IMR-90 (cell line): Measurements from ENCODE around the gene HS6ST2. TPM values are rescaled to one million over a fixed set of nuclear protein-coding genes. Genes with fewer than 3 reads are reported as not detected.

Source experiments
- ATAC-seq: fragments of 200-7000 bp; cut with Tn5 transposase; 2 replicates; pipeline ENCODE4 v1.9.1; 2020; ENCODE audit warnings: low read depth, mild to moderate bottlenecking, moderate library complexity
- BruUV-seq: library from RNA; stranded (reverse); fragments of 400-500 nt; replicated peaks from 2 replicates; lab custom pipeline; 2021; lab: Mats Ljungman, UMichigan
- CTCF ChIA-PET: fragments of 300-600 bp; formaldehyde crosslinking; extraction: SDS; loops from one replicate; lab custom pipeline; 2021; ENCODE audit warnings: antibody characterized with exemption; lab: Yijun Ruan, JAX
- POLR2A ChIA-PET: fragments of 300-600 bp; sonication (Branson Sonifier 250); formaldehyde crosslinking; loops from one replicate; lab custom pipeline; 2022; ENCODE audit warnings: antibody characterized with exemption; ENCODE audit not compliant: unreplicated experiment; lab: Charles Lee
- DNase-seq: peaks from one replicate; pipeline ENCODE4 v3.0.0; 2013
- H2AFZ ChIP-seq: replicated peaks from 2 replicates; pipeline ENCODE3; 2013; ENCODE audit warnings: low read length, mild to moderate bottlenecking; ENCODE audit not compliant: poor library complexity
- H2AK5ac ChIP-seq: 2 replicates; pipeline ENCODE4 v1.6.1; 2013; ENCODE audit warnings: low read depth, low read length, inconsistent platforms
- H2AK9ac ChIP-seq: replicated peaks from 2 replicates; pipeline ENCODE3; 2013; ENCODE audit warnings: mild to moderate bottlenecking, low read depth, low read length, moderate library complexity; ENCODE audit not compliant: poor library complexity
- H2BK120ac ChIP-seq: 2 replicates; pipeline ENCODE4 v1.6.1; 2013; ENCODE audit warnings: low read depth, low read length, inconsistent platforms
- H2BK15ac ChIP-seq: 3 replicates; pipeline ENCODE4 v1.6.1; 2013; ENCODE audit warnings: low read depth, low read length, inconsistent platforms
- H2BK20ac ChIP-seq: 2 replicates; pipeline ENCODE4 v1.6.1; 2013; ENCODE audit warnings: low read depth, mild to moderate bottlenecking, inconsistent platforms, low read length, moderate library complexity
- H2BK5ac ChIP-seq: 2 replicates; pipeline ENCODE4 v1.6.1; 2013; ENCODE audit warnings: mild to moderate bottlenecking, low read depth, low read length, inconsistent platforms; ENCODE audit not compliant: poor library complexity, severe bottlenecking
- H3K14ac ChIP-seq: replicated peaks from 2 replicates; pipeline ENCODE4 v1.6.1; 2013; ENCODE audit warnings: low read depth, low read length, inconsistent platforms
- H3K18ac ChIP-seq: 2 replicates; pipeline ENCODE4 v1.6.1; 2013; ENCODE audit warnings: low read depth, low read length, control low read depth
- H3K23ac ChIP-seq: 2 replicates; pipeline ENCODE4 v1.6.1; 2013; ENCODE audit warnings: low read depth, low read length, inconsistent platforms
- H3K27ac ChIP-seq: 2 replicates; pipeline ENCODE4 v1.5.1; 2013; ENCODE audit warnings: mild to moderate bottlenecking, control low read depth, low read length; ENCODE audit not compliant: insufficient read depth
- H3K27me3 ChIP-seq: 2 replicates; pipeline ENCODE4 v1.6.1; 2013; ENCODE audit warnings: low read length; ENCODE audit not compliant: control insufficient read depth, insufficient read depth
- H3K36me3 ChIP-seq: 2 replicates; pipeline ENCODE4 v1.6.1; 2013; ENCODE audit warnings: low read length, mixed read lengths; ENCODE audit not compliant: control insufficient read depth, insufficient read depth
- H3K4ac ChIP-seq: 2 replicates; pipeline ENCODE4 v1.6.1; 2013; ENCODE audit warnings: low read depth, low read length, inconsistent platforms
- H3K4me1 ChIP-seq: 2 replicates; pipeline ENCODE4 v1.6.1; 2013; ENCODE audit warnings: low read length, mixed read lengths; ENCODE audit not compliant: control insufficient read depth, insufficient read depth
- H3K4me2 ChIP-seq: 2 replicates; pipeline ENCODE4 v1.6.1; 2013; ENCODE audit warnings: low read depth, mild to moderate bottlenecking, control low read depth, low read length, moderate library complexity
- H3K4me3 ChIP-seq: 2 replicates; pipeline ENCODE4 v1.5.1; 2013; ENCODE audit warnings: low read depth, mild to moderate bottlenecking, control low read depth, low read length, moderate library complexity; ENCODE audit not compliant: insufficient read depth
- H3K56ac ChIP-seq: 2 replicates; pipeline ENCODE4 v1.6.1; 2013; ENCODE audit warnings: low read length, inconsistent platforms; ENCODE audit not compliant: insufficient read depth; ENCODE audit errors: extremely low read depth
- H3K79me1 ChIP-seq, 2 experiments: 2 replicates each; pipeline ENCODE4 v1.6.1; 2013; ENCODE audit warnings: low read length in 2 of 2, inconsistent platforms in 1 of 2, low read depth in 1 of 2
- H3K9ac ChIP-seq: 2 replicates; pipeline ENCODE4 v1.6.1; 2013; ENCODE audit warnings: low read depth, low read length, control low read depth
- H3K9me1 ChIP-seq: 2 replicates; pipeline ENCODE4 v1.6.1; 2013; ENCODE audit warnings: low read length, inconsistent platforms; ENCODE audit not compliant: insufficient read depth
- H3K9me3 ChIP-seq: 2 replicates; pipeline ENCODE4 v1.6.1; 2013; ENCODE audit warnings: low read length; ENCODE audit not compliant: control insufficient read depth, insufficient read depth
- H4K20me1 ChIP-seq: 2 replicates; pipeline ENCODE4 v1.6.1; 2013; ENCODE audit warnings: low read length, inconsistent platforms; ENCODE audit not compliant: insufficient read depth
- H4K5ac ChIP-seq: 2 replicates; pipeline ENCODE4 v1.6.1; 2013; ENCODE audit warnings: mild to moderate bottlenecking, low read depth, low read length, control low read depth
- H4K8ac ChIP-seq, 2 experiments: 2 replicates each; pipeline ENCODE4 v1.6.1; 2013; ENCODE audit warnings: low read depth in 2 of 2, low read length in 2 of 2, control low read depth in 1 of 2, inconsistent platforms in 1 of 2
- H4K91ac ChIP-seq: 2 replicates; pipeline ENCODE4 v1.6.1; 2013; ENCODE audit warnings: low read depth, low read length, inconsistent platforms; ENCODE audit not compliant: insufficient read depth
- CHD1 ChIP-seq: IDR thresholded peaks from 2 replicates; pipeline ENCODE4 v1.6.1; 2012; ENCODE audit warnings: low read depth, low read length, improper control_type of control experiment
- MAFK ChIP-seq: IDR thresholded peaks from 2 replicates; pipeline ENCODE4 v1.6.1; 2012; ENCODE audit warnings: low read depth, low read length, improper control_type of control experiment
- MAZ ChIP-seq: IDR thresholded peaks from 2 replicates; pipeline ENCODE4 v1.6.1; 2012; ENCODE audit warnings: low read depth, mild to moderate bottlenecking, low read length, improper control_type of control experiment, moderate library complexity, borderline replicate concordance
- MXI1 ChIP-seq: IDR thresholded peaks from 2 replicates; pipeline ENCODE4 v1.6.1; 2012; ENCODE audit warnings: low read depth, mild to moderate bottlenecking, low read length, moderate library complexity, borderline replicate concordance
- POLR2A ChIP-seq: IDR thresholded peaks from 2 replicates; pipeline ENCODE4 v1.6.1; 2012; ENCODE audit warnings: mild to moderate bottlenecking, low read depth, low read length
- RCOR1 ChIP-seq: IDR thresholded peaks from 2 replicates; pipeline ENCODE4 v1.6.1; 2012; ENCODE audit warnings: mild to moderate bottlenecking, low read length, improper control_type of control experiment; ENCODE audit not compliant: insufficient replicate concordance
- RFX5 ChIP-seq: IDR thresholded peaks from 2 replicates; pipeline ENCODE4 v1.8.0; 2012; ENCODE audit warnings: low read depth, mild to moderate bottlenecking, low read length, moderate library complexity
- USF2 ChIP-seq: fragments of 150-350 bp; IDR thresholded peaks from 2 replicates; pipeline ENCODE4 v1.6.1; 2017; ENCODE audit warnings: mild to moderate bottlenecking, antibody characterized with exemption, low read length, low read depth
- WGBS, 2 experiments: methylation state at CpG; one replicate each; pipeline versions ENCODE4 v1.1.5 to v1.1.7; 2013; ENCODE audit warnings: missing lambda C conversion rate in 2 of 2; ENCODE audit not compliant: insufficient read length in 1 of 2; ENCODE audit errors: extremely low coverage in 2 of 2; 5-methylcytosine and 5-hydroxymethylcytosine counted together
- dilution Hi-C: fragments of 300-500 bp; cut with HindIII; formaldehyde crosslinking; loops from one replicate; pipeline ENCODE4 v1.14.3; 2018; ENCODE audit warnings: low sequenced_read_pairs; ENCODE audit not compliant: unreplicated experiment
- in situ Hi-C: fragments of 300-500 bp; cut with MboI; formaldehyde crosslinking; loops from 3 replicates; pipeline ENCODE4 v1.14.3; 2019; ENCODE audit warnings: low sequenced_read_pairs, inconsistent platforms, mixed read lengths
- intact Hi-C: fragments of 100-400 bp; cut with micrococcal nuclease; formaldehyde crosslinking; loops from 2 replicates; pipeline ENCODE4 v1.10.0; 2022
- polyA plus RNA-seq, 3 experiments: library from polyadenylated mRNA; depleted of rRNA; stranded (reverse); fragments of >200 nt; gene quantifications; 2 replicates each; pipeline ENCODE4 v1.2.3, GENCODE V29; 2012; ENCODE audit warnings: low replicate concordance in 1 of 3
- total RNA-seq: library from RNA; depleted of rRNA; stranded (reverse); fragments of >200 nt; gene quantifications from 2 replicates; pipeline ENCODE4 v1.2.3, GENCODE V29; 2012

HS6ST2 gene
- total and polyA plus RNA-seq, 2 of the 4 experiments (the other 2 are of a cell fraction) = not detected

- no peak overlapping the region for H3K18ac ChIP-seq
- DNase-seq = no peak
- WGBS, 2 experiments = no CpG with 5 or more reads among the region's 1 CpG
- no peak overlapping the region for H3K4me3 ChIP-seq
- no peak overlapping the region for H3K23ac ChIP-seq
- H3K9ac ChIP-seq = no peak overlapping the region
- no peak overlapping the region for H3K4ac ChIP-seq
- no peak overlapping the region for H2BK15ac ChIP-seq
- H2BK20ac ChIP-seq = no peak overlapping the region
- H3K56ac ChIP-seq = no peak overlapping the region
- CTCF ChIA-PET = no interaction called here
- no peak overlapping the region for H3K27ac ChIP-seq
- no peak overlapping the region for H4K8ac ChIP-seq
- H4K20me1 ChIP-seq = no peaks in the 10 kb centered on the region
- H3K27me3 ChIP-seq = peaks cover 2% of the 10 kb centered on the region; the same call in 1 of the 2 replicates
- no peak overlapping the region for H2AK5ac ChIP-seq
- dilution Hi-C loops (no loop called here), intact Hi-C loops (no loop called here), in situ Hi-C loops (no loop called here)
- H2BK120ac ChIP-seq = no peak overlapping the region
- POLR2A ChIA-PET = no interaction called here
- no peaks in the 10 kb centered on the region for H3K9me3 ChIP-seq
- no peaks in the 10 kb centered on the region for H3K9me1 ChIP-seq
- no peak overlapping the region for H3K4me2 ChIP-seq
- H4K91ac ChIP-seq = no peak overlapping the region
- TF ChIP-seq POLR2A (no peak), CHD1 (no peak), MAZ (no peak), MXI1 (no peak), MAFK (no peak), USF2 (no peak), RFX5 (no peak), RCOR1 (no peak)
- H2AFZ ChIP-seq = no peak overlapping the region
- no peaks in the 10 kb centered on the region for H3K4me1 ChIP-seq
- H3K79me1 ChIP-seq = no peaks in the 10 kb centered on the region
- no peak overlapping the region for H4K5ac ChIP-seq
- ATAC-seq = no peak
- no peak overlapping the region for H2AK9ac ChIP-seq
- H2BK5ac ChIP-seq = no peak overlapping the region
- BruUV-seq = no TSS peak
- H3K14ac ChIP-seq = no peak overlapping the region
- no peaks in the 10 kb centered on the region for H3K36me3 ChIP-seq
Measured at GRCh38 chrX:132999209-132999608, 40.8 kb upstream of the HS6ST2 start.
